NCI-H446 (cell line): ENCODE data around the gene PALLD.
A peak's percentile ranks its signal among the peaks of the same experiment; 100 is the strongest.

Experiments
- DNase-seq, 2 experiments: peaks; one replicate each; lab custom pipeline; 2025; lab: John Stamatoyannopoulos, UW

Gene PALLD

DNA sequence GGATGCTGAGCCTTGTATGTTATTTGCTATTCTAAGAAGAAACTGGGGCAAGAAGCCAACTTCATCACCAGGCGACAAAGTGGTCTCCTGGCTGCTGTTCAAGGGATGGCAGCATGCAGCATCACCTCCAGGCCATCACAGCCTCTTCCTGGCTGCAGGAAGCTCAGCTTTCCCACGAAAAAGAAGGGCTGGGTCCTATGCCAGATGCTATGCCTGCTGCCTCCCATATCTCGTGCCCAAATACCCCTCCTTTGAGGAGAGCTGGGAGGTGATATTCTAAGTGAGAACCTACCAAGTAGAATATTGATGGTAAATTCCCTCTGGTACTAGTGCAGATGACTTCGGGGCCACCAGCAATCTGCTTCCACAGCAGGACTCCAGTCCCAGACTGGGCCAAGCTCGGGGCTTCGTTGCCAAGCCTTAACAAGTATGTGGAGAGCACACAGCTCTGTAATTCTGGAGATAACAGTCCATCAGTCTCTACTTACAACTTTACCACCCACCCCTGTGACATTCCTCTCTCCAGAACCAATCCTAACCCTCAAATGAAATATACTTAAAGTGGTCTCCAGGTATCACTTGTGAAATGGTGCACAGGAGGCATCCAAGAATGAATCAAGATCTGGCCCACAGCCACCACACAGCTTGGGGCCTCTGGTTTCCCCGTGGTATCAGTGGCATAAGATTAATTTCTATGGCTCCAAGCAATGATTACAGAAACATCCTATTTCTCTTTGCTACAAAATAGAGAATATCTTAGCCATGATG is 149.3 kb downstream of the PALLD start:
- DNase-seq = peak; percentile 87 to 97

DNA sequence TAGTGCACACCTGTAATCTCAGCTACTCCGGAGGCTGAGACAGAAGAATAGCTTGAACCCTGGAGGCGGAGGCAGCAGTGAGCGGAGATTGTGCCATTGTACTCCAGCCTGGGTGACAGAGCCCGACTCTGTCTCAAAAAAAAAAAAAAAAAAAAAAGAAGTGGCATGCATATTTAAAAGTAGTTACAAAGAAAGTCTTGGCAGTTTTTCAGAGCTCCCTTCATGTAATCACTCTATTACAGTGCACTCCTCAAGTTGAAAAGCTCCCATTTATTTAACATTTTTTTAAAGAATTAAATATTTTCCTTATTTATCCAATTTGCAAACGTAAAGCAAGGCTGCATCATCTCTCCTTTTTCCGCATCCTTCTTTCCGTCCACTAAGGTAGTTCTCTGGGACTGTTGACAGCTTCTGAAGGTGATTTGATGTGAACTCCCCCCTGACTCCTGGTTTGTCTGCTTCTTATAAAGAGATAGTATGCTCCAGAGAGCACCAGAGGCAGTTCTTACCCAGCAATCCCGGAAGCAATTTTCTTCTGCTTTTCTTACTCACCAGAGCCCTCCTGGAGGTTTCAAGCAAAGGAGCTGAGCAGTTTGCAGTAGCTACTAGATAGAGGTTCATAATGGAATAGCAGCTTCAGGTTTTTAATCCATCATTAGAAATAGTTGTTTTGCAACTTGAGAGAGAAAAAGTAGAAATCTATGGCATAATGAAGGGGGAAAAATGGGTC is 151.0 kb downstream of the PALLD start:
- DNase-seq = no peak

DNA sequence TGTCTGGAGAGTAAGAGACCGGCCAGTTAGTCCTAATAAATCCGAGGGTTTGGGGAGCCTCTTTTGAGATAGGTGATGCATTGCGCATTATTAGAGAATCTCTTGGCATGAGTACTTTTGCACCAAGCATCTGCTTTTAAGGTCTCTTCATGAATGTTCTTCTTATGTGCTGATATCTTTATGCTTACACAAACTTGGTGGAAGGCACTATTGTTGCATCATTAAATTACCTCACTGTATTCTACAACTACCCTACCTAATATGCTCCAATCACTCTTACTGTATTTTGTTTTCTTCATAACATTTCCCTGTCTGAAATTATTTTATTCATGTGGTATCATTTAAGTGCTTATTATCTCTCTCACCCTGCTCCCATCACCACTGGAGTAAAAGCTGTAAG is 151.6 kb downstream of the PALLD start:
- no peak for DNase-seq

DNA sequence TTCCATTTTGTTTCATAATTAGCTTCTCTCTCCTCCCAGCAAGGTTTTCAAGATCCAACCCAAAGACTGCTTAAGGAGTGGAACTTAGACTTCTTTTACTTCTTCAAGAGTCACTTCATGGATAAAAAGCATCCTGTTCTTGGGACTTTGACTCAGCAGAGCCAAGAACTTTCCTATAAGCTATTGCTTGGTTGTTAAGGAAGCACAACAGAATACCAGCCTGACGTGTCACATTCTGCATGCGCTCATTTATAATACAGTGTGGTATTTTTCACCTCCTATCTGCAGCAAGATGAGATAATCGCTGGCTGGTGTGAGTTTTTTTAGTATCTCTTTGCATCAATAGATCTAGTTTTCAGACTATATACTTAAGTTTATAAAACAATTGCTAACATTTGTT is 152.1 kb downstream of the PALLD start:
- no peak for DNase-seq

DNA sequence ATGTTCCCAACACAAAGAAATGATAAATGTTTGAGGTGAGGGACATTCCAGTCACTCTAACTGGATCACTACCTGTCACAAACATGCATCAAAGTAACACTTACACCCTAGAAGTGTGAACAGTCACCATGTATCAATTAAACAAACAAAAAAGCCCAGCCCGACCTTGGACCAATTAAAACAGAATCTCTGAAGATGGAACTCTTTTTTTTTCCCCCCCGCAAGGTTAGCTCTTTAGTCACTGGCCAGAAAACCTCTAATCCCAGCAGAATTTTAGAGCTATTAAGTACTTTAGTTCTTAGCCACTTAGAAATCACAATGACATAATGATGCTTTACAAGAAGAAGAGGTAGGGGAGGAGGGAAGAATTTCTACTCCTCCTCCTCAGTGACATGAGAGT is 154.5 kb downstream of the PALLD start:
- DNase-seq = no peak

DNA sequence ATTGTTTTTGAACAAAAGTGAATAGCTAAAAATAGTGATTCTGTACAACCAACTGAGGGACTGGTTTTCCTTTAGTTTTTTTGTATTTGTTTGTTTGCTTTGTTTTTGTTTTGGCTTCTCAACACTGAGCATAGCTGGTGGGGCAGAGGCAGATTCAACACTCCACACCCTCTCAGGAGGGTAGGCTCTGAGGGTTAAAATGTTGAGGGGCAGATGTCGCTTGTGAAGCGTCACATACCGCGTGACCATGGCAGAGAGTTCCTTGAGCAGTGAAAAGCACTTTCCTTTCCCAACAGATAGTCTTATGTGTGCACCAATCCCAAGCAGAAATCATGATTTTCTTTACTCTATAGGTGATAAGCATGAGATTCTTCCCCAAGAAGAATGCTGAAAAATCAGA is 155.0 kb downstream of the PALLD start:
- DNase-seq = no peak

DNA sequence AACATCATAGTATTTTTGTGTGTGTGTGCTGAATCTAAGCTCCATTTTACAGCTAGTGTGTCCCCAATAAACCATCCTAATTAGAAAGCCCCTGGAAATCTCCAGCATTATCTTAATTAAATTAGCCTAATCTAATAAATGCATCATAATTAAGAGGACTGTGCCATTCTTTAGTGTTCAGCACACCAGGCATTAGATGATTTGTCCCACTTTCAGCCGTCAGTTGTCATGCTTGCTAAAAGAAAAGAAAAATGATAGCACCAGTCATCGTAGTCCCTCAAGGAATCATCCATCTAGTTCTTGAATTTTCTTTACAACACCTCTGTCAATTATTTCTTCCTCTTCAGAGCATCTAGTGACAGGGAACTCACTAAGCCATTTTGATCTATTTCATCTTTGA is 155.9 kb downstream of the PALLD start:
- no peak for DNase-seq

DNA sequence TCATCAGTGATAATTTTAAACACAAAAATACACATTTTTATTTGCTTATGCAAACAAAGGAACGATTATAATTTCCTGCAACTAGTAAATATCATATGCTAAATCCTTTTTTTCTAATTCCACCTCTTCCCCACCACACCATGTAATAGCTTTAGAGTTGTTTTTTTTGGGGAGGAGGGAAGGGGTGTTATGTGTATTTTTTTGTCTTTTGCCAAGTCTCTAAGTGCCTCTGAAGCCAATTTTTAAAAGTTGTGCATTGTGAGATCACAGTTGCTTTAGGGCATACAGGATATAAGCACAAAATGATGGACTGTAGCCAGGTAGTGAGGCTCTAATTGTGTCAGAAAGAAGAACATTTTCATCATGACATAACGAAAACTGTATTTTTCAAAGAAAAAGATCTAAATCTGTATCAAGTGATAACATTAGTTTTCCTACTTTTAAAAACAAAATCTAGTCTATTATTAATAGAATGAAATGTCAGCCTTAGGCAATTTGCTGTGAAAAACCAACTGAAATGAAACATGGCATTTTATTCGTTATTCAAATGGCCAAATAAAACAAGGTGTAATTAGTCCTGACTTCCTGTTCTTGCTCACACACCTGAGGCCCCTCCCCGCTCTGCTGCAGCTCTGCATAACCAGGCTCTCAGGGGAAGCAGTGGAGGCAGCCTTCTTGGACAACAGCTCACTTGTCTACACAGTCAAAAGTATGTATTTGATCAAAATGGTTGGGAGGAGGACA is 157.4 kb downstream of the PALLD start:
- DNase-seq = no peak

DNA sequence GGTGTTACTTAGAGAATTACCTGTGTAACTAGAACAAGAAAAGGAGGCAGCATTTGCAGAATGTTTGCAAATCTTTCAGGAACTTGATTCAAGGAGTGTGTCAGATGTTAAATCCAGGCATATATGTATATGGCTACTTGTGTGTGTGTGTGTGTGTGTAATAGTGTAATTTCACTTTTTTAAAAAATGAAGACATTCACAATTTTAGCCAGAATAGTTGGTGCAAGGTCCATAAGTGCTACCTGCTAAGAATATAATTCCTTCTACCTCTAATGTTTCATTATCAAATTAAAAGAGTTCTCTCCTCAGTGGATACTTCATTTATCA is 158.0 kb downstream of the PALLD start:
- DNase-seq = no peak

DNA sequence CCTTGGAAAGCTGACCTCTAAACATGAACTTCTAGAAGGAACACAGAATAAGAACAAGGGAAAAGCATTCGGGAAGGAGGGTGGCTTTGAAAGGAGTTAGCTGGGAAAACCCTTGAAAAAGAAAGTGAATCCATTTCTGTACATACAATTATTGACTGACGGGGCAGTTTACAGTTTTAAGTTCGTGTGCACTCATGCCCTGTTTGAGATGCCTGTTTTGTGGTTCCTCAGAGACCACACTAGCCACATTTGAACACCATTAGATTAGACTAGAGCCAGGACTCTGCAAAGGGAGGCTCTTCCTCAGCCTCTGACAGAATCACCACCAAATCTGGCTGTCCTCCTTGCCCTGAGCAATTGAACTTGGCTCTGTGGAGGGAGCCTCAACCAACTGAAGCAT is 158.3 kb downstream of the PALLD start:
- DNase-seq = no peak

DNA sequence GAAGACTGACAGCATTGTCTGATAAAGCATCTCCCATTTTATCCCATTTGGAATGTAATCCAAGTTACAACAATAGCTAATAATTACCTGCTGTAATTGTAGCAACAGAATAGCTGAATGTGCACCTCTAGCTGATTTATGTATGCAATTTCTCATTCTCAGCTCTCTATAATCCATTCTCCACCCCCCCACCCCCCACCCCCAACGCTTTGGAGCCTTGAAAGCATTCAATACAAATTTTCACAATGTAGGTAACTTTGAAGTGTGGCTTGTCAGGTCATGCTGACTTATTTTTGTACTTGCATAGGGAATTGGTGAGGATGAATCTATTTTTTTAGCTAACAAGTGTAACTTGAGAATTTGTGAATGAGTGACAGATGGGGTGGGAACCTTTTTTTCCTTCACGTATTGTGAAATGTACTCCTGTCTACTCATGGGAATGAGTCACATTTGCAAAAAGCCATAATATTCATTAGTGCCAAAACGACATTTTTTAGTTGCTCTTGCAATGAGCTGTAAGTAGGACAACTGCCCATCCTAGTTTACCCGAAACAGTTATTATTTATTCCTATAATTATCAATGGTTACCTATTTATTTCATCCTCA is 159.3 kb downstream of the PALLD start:
- DNase-seq = peak in 1 of 2 experiments; percentile 62

DNA sequence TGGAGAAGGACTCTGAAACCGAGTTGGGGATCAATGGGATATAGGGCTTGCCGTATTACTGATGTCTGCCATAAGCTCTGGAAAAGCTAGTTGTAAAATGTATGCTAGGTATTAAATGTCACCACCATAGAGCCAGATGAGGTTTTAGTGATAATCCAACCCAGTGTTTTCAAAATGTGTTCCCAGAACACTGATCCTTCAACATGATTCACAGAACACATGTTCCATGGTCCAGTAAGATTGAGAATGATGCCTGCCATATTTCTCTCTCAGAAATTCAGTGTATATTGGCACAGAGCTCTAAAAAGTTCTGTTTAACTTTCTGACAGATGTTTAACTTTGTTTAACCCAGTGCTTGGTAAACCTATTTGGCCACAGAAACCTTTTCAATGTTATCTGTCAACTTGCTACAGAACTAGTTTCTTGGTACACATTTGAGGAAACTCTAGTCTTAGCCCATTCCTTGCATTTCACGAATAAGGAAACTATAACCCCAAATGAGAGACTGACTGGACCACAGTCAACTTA is 160.2 kb downstream of the PALLD start:
- no peak for DNase-seq

DNA sequence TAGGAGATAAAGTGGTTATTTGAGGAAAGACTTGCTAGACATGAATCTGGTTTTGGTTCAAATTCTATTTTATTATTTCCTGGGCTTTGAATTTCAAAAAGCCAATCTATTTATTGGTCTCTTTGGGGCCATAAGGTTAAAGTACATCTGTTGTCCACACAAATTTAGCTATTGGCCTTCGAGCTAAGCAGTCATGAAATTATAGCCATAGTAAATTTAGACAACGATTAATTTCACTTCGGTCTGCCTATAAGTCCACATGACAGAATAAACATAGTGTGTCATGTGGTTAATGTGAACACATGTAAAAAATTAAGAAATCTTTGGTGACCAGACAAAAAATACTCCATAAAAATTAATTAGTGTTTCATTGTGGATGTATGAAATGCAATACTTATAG is 161.9 kb downstream of the PALLD start:
- no peak for DNase-seq

DNA sequence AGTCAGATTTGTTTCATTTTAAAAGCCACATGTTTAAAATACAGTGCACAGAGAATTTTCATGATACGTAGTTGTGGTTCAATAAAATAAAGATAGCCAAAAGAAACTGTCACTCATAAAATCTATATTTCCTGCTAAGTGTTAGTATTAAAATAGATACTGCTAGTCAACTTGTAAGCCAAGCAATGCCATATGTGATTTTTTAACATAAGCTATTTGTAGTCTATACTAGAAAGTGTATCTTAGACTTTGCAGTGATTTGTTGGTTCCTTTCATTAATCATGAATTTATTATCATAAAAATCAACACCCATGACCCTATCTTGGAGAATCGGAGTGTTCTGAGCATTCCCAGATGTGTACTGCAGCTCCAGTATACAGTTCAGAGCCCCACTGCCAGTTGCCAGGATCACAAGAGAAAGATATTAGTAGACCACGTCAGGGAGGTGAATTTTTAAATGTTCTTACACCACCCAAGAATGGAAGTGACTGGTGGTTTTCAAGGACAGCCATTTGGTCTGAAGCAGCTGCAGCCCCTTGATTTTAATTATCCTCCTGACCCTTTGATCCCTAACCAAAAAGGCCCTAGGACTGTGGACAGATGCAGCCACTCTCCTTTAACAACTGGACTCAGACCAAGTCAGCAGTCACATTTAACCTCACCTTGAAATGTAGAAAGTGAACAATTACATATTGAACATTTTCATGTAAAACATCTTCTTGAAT is 163.1 kb downstream of the PALLD start:
- DNase-seq = no peak

DNA sequence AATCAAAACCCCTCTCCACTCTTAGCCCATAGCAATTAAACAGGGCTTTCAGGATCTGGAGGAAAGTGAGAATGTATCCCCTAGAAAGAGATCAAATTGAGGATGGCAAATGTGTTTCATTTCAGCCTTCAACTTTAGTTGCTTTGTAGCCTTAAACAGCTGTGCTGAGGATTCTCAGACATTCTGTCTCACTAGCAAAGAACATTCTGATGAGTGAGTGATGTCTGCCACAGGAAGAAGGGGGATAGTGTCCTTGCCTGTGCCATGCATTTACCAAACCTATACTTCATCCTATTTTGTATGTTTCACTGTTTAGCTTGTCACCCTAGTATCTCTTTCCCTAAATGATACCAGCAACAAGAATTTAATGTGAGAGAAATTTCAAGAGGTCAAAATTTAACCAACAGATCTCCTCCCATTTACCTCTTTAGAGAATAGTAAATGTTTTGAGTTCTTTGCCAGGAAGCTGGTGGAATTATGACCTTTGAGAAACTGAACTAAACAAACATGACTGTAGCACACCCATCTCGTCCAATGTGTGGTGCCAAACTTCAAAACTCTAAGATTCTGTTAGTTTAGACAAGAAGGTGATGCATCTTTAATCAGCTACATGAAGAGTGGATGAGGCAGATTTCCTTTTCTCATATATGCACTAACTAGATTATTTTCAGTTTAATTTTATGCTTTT is 165.6 kb downstream of the PALLD start:
- no peak for DNase-seq

DNA sequence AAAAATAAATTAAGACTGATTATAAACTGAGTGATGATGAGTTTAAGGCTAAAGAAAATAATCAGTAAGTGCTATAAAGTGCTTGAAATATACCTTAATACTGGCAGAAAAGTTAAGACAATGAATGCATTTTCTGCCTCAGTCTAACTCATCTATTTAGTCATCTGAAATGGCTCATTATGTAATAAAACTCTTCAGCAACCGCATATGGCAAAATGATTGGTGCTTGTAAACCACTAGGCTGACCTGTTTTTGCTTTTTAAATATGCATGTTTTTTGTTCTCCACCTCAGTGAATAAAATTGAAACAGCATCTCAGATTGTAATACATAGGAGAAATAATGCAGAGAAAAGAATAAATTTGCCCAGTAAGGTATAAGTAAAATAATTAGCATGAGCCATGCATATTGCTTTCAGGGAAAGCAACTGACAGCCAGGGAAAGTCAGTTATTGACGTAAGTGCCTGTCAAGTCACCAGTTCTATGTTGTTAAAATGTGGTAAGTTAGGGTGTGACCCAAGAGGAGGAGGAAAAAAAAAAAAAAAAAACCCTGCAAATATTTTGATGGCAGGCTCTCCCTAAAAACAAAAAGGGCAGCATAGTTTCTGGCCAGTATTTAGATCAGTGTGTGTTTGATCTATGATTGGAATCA is 167.5 kb downstream of the PALLD start:
- no peak for DNase-seq

DNA sequence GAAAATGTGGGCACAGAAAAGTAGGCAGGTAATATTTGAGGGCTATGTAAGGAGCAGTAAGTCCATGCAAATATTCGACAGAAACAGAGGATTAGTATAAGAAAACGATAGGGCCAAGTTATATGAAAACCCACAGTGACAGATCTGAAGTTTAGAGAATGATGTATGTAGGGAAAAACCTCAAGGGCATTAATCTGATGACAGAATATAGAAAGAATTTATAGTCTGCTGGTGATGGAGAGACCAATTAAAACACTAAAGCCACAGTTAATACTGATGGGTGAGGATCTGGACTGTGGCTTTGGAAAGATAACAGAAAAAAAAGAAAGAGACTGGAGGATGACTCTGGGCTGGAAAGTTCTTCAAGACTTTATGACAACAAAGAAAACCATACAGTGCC is 169.7 kb downstream of the PALLD start:
- no peak for DNase-seq

DNA sequence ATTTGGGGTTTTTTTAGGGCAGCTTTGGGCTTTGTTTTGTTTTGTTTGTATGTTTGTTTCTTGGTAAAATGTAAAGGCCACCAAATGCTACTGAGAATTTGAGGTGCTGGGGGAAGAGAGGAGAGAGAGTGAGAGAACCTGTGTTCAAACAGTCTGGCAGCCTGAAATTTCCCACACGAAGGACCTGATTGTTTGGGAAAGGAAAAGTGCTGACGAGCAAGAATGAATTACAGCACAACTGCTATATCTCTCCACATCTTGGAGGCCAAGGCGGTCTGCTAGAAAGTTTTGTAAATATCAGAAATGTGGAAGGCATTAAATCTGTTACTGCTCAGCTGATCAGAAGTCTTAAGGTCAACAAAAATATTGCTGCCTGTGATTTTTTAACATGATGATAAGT is 170.5 kb downstream of the PALLD start:
- DNase-seq = no peak

DNA sequence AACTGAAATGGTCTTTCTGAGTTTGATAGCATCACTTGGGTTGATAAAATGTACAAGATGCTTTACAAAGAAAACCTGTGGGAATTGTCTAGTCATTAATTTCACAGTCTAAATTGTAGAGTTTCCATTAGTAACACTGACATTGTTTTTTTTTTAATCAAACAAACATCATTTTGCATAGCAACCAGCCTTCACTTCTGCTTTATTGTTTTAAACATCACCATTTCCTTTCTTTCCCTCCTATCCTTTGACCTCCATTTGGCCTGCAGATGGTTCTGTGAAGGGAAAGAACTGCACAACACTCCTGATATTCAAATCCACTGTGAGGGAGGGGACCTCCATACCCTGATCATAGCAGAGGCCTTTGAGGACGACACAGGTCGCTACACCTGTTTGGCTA is 171.1 kb downstream of the PALLD start:
- no peak for DNase-seq

DNA sequence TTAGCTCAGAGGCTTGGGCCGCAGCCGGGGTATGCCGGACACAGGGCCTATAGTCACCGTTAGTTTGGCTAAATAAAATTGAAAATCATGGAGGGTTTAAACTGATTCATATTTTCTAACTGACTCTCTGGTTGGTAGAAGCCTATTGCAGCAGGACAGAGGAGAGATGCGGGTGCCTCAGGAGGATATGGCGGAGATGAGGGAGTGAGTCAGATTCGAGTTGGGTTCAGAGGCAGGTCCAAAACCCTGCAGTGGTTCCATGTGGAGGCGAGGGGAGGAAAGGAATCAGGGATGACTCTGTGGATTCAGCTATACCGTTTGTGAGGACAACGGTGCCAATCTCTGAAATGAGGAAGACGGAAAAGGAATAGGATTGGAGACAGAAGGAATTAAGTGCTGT is 176.6 kb downstream of the PALLD start:
- no peak for DNase-seq
